ENCODE measurements around the gene WNT7A.

- TF ChIP-seq POLR2AphosphoS5 (IDR thresholded peaks at IDR 0.05; ENCODE audit: low read depth, low read length) (no peak), POLR2A (IDR thresholded peaks at IDR 0.05; ENCODE audit: low read depth, low read length) (no peak)
Observed at GRCh38 chr3:13796701-13797460, 83.0 kb downstream of the WNT7A start.

Measured in GM12892 (cell line).